Thyroid gland (tissue), 4 donors: ENCODE data around the gene SIPA1.

ENCODE experiments used
- POLR2A ChIP-seq, 2 donors: fragments of 450-650 bp; IDR thresholded peaks; one replicate each; pipeline ENCODE4 v1.6.1; 2017; ENCODE audit warnings: antibody characterized with exemption in 2 of 2, mild to moderate bottlenecking in 2 of 2, moderate library complexity in 1 of 2
- TF ChIP-seq, protein P1 (sequence below), 6 experiments: fragments of 200-600 bp in 3 of 6; fragments of 450-650 bp in 3 of 6; sonication (generic) in 3 of 6; IDR thresholded peaks; one replicate each; pipeline ENCODE4 v1.5.1; 2016 to 2019; ENCODE audit warnings: antibody characterized with exemption in 6 of 6, mild to moderate bottlenecking in 2 of 6, inconsistent platforms in 1 of 6, moderate library complexity in 1 of 6

DNA sequence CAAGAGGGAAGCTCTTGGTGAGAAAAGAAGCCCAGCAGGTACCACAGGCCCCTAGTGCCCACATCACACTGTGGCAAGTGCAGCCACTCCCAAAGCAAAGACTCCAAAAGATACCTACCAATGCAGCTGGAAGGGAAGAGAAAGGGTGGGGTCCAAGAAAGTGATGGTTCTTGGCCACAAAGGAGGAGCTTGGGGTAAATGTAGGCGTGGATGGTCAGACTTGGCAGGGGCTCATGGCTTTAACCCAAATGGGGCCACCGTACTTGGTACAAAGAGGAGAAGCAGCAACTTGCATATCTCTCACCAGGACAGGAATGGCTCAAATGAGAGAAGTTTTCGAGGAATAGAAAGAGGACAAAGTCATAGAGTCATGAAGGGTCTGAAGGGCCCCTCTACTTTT lies 28.7 kb upstream of the SIPA1 start:
- TF ChIP-seq, protein P1, sequence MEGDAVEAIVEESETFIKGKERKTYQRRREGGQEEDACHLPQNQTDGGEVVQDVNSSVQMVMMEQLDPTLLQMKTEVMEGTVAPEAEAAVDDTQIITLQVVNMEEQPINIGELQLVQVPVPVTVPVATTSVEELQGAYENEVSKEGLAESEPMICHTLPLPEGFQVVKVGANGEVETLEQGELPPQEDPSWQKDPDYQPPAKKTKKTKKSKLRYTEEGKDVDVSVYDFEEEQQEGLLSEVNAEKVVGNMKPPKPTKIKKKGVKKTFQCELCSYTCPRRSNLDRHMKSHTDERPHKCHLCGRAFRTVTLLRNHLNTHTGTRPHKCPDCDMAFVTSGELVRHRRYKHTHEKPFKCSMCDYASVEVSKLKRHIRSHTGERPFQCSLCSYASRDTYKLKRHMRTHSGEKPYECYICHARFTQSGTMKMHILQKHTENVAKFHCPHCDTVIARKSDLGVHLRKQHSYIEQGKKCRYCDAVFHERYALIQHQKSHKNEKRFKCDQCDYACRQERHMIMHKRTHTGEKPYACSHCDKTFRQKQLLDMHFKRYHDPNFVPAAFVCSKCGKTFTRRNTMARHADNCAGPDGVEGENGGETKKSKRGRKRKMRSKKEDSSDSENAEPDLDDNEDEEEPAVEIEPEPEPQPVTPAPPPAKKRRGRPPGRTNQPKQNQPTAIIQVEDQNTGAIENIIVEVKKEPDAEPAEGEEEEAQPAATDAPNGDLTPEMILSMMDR (IDR thresholded peaks at IDR 0.05), result no peak
- TF ChIP-seq POLR2A (IDR thresholded peaks at IDR 0.05), result no peak
